NCI-H510A (cell line): ENCODE results near the gene ATP6V1E1.

Source experiments
- DNase-seq: peaks from one replicate; lab custom pipeline; 2025; lab: John Stamatoyannopoulos, UW

The ATP6V1E1 gene

GRCh38 chr22:17633998-17634323 lies 5.4 kb upstream of the ATP6V1E1 start:
- no peak for DNase-seq

GRCh38 chr22:17633217-17633997 lies 4.9 kb upstream of the ATP6V1E1 start:
- DNase-seq: no peak

GRCh38 chr22:17631076-17631565 lies 2.6 kb upstream of the ATP6V1E1 start:
- no peak for DNase-seq

GRCh38 chr22:17629641-17630040 lies 1.1 kb upstream of the ATP6V1E1 start:
- no peak for DNase-seq

- DNase-seq: no peak
Measured at GRCh38 chr22:17629173-17629489, 582 bp upstream of the ATP6V1E1 start.

GRCh38 chr22:17627961-17628405 lies 566 bp downstream of the ATP6V1E1 start:
- DNase-seq: no peak

GRCh38 chr22:17613280-17613679 lies 15.3 kb downstream of the ATP6V1E1 start:
- no peak for DNase-seq

- no peak for DNase-seq
Measured at GRCh38 chr22:17612057-17612456, 16.5 kb downstream of the ATP6V1E1 start.

GRCh38 chr22:17607891-17608521 lies 20.5 kb downstream of the ATP6V1E1 start:
- DNase-seq: no peak

- DNase-seq: no peak
Measured at GRCh38 chr22:17606496-17606895, 22.1 kb downstream of the ATP6V1E1 start.

GRCh38 chr22:17603668-17604067 lies 24.9 kb downstream of the ATP6V1E1 start:
- no peak for DNase-seq

GRCh38 chr22:17601031-17601430 lies 27.5 kb downstream of the ATP6V1E1 start:
- no peak for DNase-seq

GRCh38 chr22:17598318-17598717 lies 30.2 kb downstream of the ATP6V1E1 start:
- no peak for DNase-seq

- no peak for DNase-seq
Measured at GRCh38 chr22:17597217-17597616, 31.3 kb downstream of the ATP6V1E1 start.

- DNase-seq: no peak
Measured at GRCh38 chr22:17596226-17596625, 32.3 kb downstream of the ATP6V1E1 start.

GRCh38 chr22:17592201-17592600 lies 36.3 kb downstream of the ATP6V1E1 start:
- DNase-seq: no peak

GRCh38 chr22:17590586-17590985 lies 38.0 kb downstream of the ATP6V1E1 start:
- DNase-seq: no peak

GRCh38 chr22:17589810-17590375 lies 38.7 kb downstream of the ATP6V1E1 start:
- no peak for DNase-seq

GRCh38 chr22:17588606-17589005 lies 39.9 kb downstream of the ATP6V1E1 start:
- DNase-seq: no peak

- no peak for DNase-seq
Measured at GRCh38 chr22:17587629-17588028, 40.9 kb downstream of the ATP6V1E1 start.

- DNase-seq: no peak
Measured at GRCh38 chr22:17586831-17587440, 41.6 kb downstream of the ATP6V1E1 start.

GRCh38 chr22:17583151-17583550 lies 45.4 kb downstream of the ATP6V1E1 start:
- DNase-seq: no peak

GRCh38 chr22:17581631-17582030 lies 46.9 kb downstream of the ATP6V1E1 start:
- DNase-seq: no peak
